Sigmoid colon (tissue), 4 donors: Measurements from ENCODE around the gene FCN3.

ENCODE experiments used
- CTCF ChIP-seq, 4 experiments: fragments of 450-650 bp in 3 of 4; fragments of 200-600 bp in 1 of 4; IDR thresholded peaks; one replicate each; pipeline ENCODE4 v1.5.1; 2016 to 2019; ENCODE audit warnings: antibody characterized with exemption in 4 of 4, mild to moderate bottlenecking in 3 of 4, moderate library complexity in 2 of 4
- EP300 ChIP-seq, 4 donors: sonication (generic); formaldehyde crosslinking; IDR thresholded peaks; one replicate each; pipeline ENCODE4 v1.6.1; 2017; ENCODE audit warnings: antibody characterized with exemption in 4 of 4
- POLR2A ChIP-seq, 2 donors: fragments of 450-650 bp; IDR thresholded peaks; one replicate each; pipeline ENCODE4 v1.6.1; 2016; ENCODE audit warnings: antibody characterized with exemption in 2 of 2, mild to moderate bottlenecking in 2 of 2, moderate library complexity in 2 of 2

DNA sequence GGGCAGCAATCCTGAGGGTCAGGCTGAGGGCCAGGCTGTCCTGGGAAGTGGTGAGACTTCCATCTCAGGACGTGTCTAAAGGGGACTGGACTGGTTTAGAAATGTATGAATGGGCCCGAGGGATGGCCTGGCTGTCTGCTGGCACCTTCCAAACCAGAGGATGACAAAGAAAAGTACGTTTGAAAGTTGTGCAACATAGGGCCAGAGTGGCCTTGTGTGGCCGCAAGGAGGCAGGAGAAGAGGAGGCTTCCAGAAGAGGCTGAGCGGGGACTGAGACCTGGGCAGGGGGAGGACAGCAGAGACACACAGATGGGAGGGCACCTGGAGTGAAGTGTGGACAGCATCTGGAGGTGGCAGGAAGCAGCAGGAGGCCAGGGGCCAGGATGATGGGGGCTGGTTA is 35.4 kb downstream of the FCN3 start:
- no peak for TF ChIP-seq POLR2A (IDR thresholded peaks at IDR 0.05)
- TF ChIP-seq EP300 (IDR thresholded peaks at IDR 0.05) = no peak
- no peak for TF ChIP-seq CTCF (IDR thresholded peaks at IDR 0.05)
